ENCODE measurements around the gene PDE4D.

DNA sequence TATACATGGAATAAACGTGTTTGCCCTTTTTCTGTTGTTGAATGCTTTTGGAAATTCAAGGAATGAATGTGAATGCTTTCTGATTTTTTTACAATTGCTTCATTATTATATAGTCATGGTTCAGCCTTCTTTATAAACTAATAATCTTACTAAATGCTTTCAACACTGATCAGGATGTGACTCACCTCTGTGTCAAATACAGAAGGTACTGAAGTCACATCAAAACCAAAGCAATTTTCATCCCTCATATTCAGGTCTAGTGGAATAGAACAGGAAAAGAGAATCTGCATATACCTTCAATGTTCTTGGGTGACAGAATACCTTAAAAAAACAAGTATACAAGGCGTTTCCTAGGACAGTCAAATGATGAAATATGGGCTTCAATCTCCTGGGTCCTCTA is 170.7 kb downstream of the PDE4D start:
- TF ChIP-seq EZH2 (IDR thresholded peaks at IDR 0.05; ENCODE audit: borderline replicate concordance, low read depth, low read length, poor library complexity, severe bottlenecking), result no peak
- TF ChIP-seq CTCF (conservative IDR thresholded peaks at IDR 0.05; ENCODE audit: low read depth, low read length), result no peak
